ENCODE measurements around the gene SLC14A1. TPM values are rescaled to one million over a fixed set of nuclear protein-coding genes. Genes with fewer than 3 reads are reported as not detected.

SLC14A1 gene
- total and polyA plus RNA-seq, 2 donors from 2014 or later, result 8.5 to 15.3 TPM

DNA sequence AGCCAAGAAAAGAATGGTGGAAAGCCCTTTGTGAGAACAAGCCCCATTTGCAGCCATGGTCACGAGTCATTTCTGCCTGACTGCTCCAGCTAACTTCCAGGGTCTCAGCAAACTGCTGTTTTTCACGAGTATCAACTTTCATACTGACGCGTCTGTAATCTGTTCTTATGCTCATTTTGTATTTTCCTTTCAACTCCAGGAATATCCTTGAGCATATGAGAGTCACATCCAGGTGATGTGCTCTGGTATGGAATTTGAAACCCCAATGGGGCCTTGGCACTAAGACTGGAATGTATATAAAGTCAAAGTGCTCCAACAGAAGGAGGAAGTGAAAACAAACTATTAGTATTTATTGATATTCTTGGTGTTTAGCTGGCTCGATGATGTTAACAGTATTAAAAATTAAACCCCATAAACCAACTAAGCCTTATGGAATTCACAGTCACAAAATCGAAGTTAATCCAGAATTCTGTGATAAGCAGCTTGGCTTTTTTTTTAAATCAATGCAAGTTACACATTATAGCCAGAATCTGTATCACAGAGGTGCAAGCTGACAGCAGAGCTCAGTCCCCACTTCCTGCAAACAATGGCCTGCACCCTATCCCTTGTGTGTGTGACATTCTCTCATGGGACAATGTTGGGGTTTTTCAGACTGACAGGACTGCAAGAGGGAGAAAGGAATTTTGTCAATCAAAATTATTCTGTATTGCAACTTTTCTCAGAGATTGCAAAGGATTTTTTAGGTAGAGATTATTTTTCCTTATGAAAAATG, 26.1 kb downstream of the SLC14A1 start:
- H3K4me3 ChIP-seq (ENCODE audit: low read length in 3 of 3), result no peak overlapping the region
- no peak overlapping the region for H3K27ac ChIP-seq (ENCODE audit: low read depth in 2 of 2, low read length in 2 of 2)
- no peaks in the 10 kb centered on the region for H3K27me3 ChIP-seq (ENCODE audit: control insufficient read depth, insufficient read depth, low read length)
- no peak overlapping the region for H3K9ac ChIP-seq (ENCODE audit: low read length in 3 of 3)
- TF ChIP-seq, protein P1, sequence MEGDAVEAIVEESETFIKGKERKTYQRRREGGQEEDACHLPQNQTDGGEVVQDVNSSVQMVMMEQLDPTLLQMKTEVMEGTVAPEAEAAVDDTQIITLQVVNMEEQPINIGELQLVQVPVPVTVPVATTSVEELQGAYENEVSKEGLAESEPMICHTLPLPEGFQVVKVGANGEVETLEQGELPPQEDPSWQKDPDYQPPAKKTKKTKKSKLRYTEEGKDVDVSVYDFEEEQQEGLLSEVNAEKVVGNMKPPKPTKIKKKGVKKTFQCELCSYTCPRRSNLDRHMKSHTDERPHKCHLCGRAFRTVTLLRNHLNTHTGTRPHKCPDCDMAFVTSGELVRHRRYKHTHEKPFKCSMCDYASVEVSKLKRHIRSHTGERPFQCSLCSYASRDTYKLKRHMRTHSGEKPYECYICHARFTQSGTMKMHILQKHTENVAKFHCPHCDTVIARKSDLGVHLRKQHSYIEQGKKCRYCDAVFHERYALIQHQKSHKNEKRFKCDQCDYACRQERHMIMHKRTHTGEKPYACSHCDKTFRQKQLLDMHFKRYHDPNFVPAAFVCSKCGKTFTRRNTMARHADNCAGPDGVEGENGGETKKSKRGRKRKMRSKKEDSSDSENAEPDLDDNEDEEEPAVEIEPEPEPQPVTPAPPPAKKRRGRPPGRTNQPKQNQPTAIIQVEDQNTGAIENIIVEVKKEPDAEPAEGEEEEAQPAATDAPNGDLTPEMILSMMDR (IDR thresholded peaks at IDR 0.05; ENCODE audit: borderline replicate concordance, extremely low read depth, insufficient read depth), result no peak
- peak in 3 of 5 donors; percentile 14 to 48 (median 43) for DNase-seq
- intact Hi-C loops (cut with DNase I), result no loop called here
- no peaks in the 10 kb centered on the region for H3K9me3 ChIP-seq (ENCODE audit: control insufficient read depth in 2 of 3, insufficient read depth in 1 of 3, low read length in 3 of 3)
- H3K36me3 ChIP-seq (ENCODE audit: control insufficient read depth in 2 of 3, insufficient read depth in 3 of 3, low read length in 3 of 3), result no peaks in the 10 kb centered on the region
- H3K4me1 ChIP-seq (ENCODE audit: control insufficient read depth in 2 of 3, insufficient read depth in 2 of 3, low read depth in 1 of 3, low read length in 3 of 3), result peaks cover 0 to 2% (median 0%) of the 10 kb centered on the region in 3 donors
- no peak for FAIRE-seq

GRCh38 chr18:45751766-45752165, 27.8 kb downstream of the SLC14A1 start:
- H3K9ac ChIP-seq (ENCODE audit: low read length in 3 of 3), result no peak overlapping the region
- intact Hi-C loops (cut with DNase I), result no loop called here
- no peak overlapping the region for H3K4me3 ChIP-seq (ENCODE audit: low read length in 3 of 3)
- no peaks in the 10 kb centered on the region for H3K9me3 ChIP-seq (ENCODE audit: control insufficient read depth in 2 of 3, insufficient read depth in 1 of 3, low read length in 3 of 3)
- H3K4me1 ChIP-seq (ENCODE audit: control insufficient read depth in 2 of 3, insufficient read depth in 2 of 3, low read depth in 1 of 3, low read length in 3 of 3), result peaks cover 0 to 5% (median 0%) of the 10 kb centered on the region in 3 donors
- no peak overlapping the region for H3K27ac ChIP-seq (ENCODE audit: low read depth in 2 of 2, low read length in 2 of 2)
- TF ChIP-seq, protein P1 (IDR thresholded peaks at IDR 0.05; ENCODE audit: borderline replicate concordance, extremely low read depth, insufficient read depth), result no peak
- no peaks in the 10 kb centered on the region for H3K36me3 ChIP-seq (ENCODE audit: control insufficient read depth in 2 of 3, insufficient read depth in 3 of 3, low read length in 3 of 3)
- no peaks in the 10 kb centered on the region for H3K27me3 ChIP-seq (ENCODE audit: control insufficient read depth, insufficient read depth, low read length)
- no peak for DNase-seq
- FAIRE-seq, result no peak

- H3K36me3 ChIP-seq (ENCODE audit: control insufficient read depth in 2 of 3, insufficient read depth in 3 of 3, low read length in 3 of 3), result no peaks in the 10 kb centered on the region
- H3K27ac ChIP-seq (ENCODE audit: low read depth in 2 of 2, low read length in 2 of 2), result no peak overlapping the region
- DNase-seq (no peak), FAIRE-seq (no peak)
- TF ChIP-seq, protein P1 (IDR thresholded peaks at IDR 0.05; ENCODE audit: borderline replicate concordance, extremely low read depth, insufficient read depth), result no peak
- H3K4me3 ChIP-seq (ENCODE audit: low read length in 3 of 3), result no peak overlapping the region
- intact Hi-C loops (cut with DNase I), result no loop called here
- no peaks in the 10 kb centered on the region for H3K27me3 ChIP-seq (ENCODE audit: control insufficient read depth, insufficient read depth, low read length)
- H3K9ac ChIP-seq (ENCODE audit: low read length in 3 of 3), result no peak overlapping the region
- H3K9me3 ChIP-seq (ENCODE audit: control insufficient read depth in 2 of 3, insufficient read depth in 1 of 3, low read length in 3 of 3), result no peaks in the 10 kb centered on the region
- H3K4me1 ChIP-seq (ENCODE audit: control insufficient read depth in 2 of 3, insufficient read depth in 2 of 3, low read depth in 1 of 3, low read length in 3 of 3), result peaks cover 0 to 5% (median 0%) of the 10 kb centered on the region in 3 donors
These were observed 28.7 kb downstream of the SLC14A1 start for GRCh38 chr18:45752681-45753080.
